ENCODE results near the gene WDR55.
"Not testable (repeated sequence)": the region's sequence is repeated elsewhere in the genome, so short reads cannot be mapped to it uniquely, and the experiment has no call there.

GRCh38 chr5:140638898-140639147 is 25.9 kb upstream of the WDR55 start:
- TF ChIP-seq, protein P1, sequence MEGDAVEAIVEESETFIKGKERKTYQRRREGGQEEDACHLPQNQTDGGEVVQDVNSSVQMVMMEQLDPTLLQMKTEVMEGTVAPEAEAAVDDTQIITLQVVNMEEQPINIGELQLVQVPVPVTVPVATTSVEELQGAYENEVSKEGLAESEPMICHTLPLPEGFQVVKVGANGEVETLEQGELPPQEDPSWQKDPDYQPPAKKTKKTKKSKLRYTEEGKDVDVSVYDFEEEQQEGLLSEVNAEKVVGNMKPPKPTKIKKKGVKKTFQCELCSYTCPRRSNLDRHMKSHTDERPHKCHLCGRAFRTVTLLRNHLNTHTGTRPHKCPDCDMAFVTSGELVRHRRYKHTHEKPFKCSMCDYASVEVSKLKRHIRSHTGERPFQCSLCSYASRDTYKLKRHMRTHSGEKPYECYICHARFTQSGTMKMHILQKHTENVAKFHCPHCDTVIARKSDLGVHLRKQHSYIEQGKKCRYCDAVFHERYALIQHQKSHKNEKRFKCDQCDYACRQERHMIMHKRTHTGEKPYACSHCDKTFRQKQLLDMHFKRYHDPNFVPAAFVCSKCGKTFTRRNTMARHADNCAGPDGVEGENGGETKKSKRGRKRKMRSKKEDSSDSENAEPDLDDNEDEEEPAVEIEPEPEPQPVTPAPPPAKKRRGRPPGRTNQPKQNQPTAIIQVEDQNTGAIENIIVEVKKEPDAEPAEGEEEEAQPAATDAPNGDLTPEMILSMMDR (IDR thresholded peaks at IDR 0.05) = not testable (repeated sequence)
- not testable (repeated sequence) for TF ChIP-seq POLR2A (IDR thresholded peaks at IDR 0.05)
